H1 (cell line): ENCODE data around the gene ZAP70. TPM values are rescaled to one million over a fixed set of nuclear protein-coding genes. Genes with fewer than 3 reads are reported as not detected.

ENCODE experiments used
- CTCF ChIA-PET: fragments of 300-600 bp; sonication (Branson Sonifier 250); formaldehyde crosslinking; loops from one replicate; lab custom pipeline; 2021; ENCODE audit not compliant: partially characterized antibody; lab: Charles Lee
- POLR2A ChIA-PET: fragments of 300-600 bp; sonication (Branson Sonifier 250); formaldehyde crosslinking; loops from one replicate; lab custom pipeline; 2021; ENCODE audit warnings: inconsistent platforms; ENCODE audit not compliant: partially characterized antibody; lab: Charles Lee
- DNase-seq, 2 experiments: peaks; one replicate each; pipeline versions ENCODE4 v3.0.0 to v3.0.0-alpha.2; 2010 to 2022; ENCODE audit warnings: low spot score in 2 of 2, low read depth in 1 of 2, mixed read lengths in 1 of 2
- FAIRE-seq: peaks from 2 replicates; lab custom pipeline; 2011; peaks lifted over from hg19 to GRCh38; lab: Jason Lieb, UNC
- H2AFZ ChIP-seq: 2 replicates; pipeline ENCODE4 v1.8.1; 2012; ENCODE audit warnings: low read length, inconsistent platforms
- H2AK5ac ChIP-seq: 2 replicates; pipeline ENCODE4 v1.6.1; 2013; ENCODE audit warnings: low read depth, low read length
- H2BK120ac ChIP-seq: replicated peaks from 2 replicates; pipeline ENCODE3; 2013; ENCODE audit warnings: low read depth, low read length, inconsistent platforms
- H2BK12ac ChIP-seq: 2 replicates; pipeline ENCODE4 v1.6.1; 2013; ENCODE audit warnings: low read depth, low read length
- H2BK15ac ChIP-seq: 2 replicates; pipeline ENCODE4 v1.6.1; 2013; ENCODE audit warnings: low read length
- H2BK20ac ChIP-seq: 2 replicates; pipeline ENCODE4 v1.6.1; 2013; ENCODE audit warnings: low read length
- H2BK5ac ChIP-seq: 2 replicates; pipeline ENCODE4 v1.6.1; 2013; ENCODE audit warnings: low read depth, low read length
- H3K14ac ChIP-seq: 2 replicates; pipeline ENCODE4 v1.6.1; 2013; ENCODE audit warnings: inconsistent platforms; ENCODE audit not compliant: insufficient read length
- H3K18ac ChIP-seq: 2 replicates; pipeline ENCODE4 v1.6.1; 2013; ENCODE audit warnings: low read length; ENCODE audit errors: extremely low read depth
- H3K23ac ChIP-seq: 2 replicates; pipeline ENCODE4 v1.6.1; 2013; ENCODE audit warnings: inconsistent platforms; ENCODE audit not compliant: insufficient read length
- H3K23me2 ChIP-seq: 2 replicates; pipeline ENCODE4 v1.6.1; 2013; ENCODE audit warnings: low read depth, low read length
- H3K27ac ChIP-seq: 2 replicates; pipeline ENCODE4 v1.6.1; 2011; ENCODE audit warnings: low read depth, low read length, inconsistent platforms
- H3K27me3 ChIP-seq, 4 experiments: replicated peaks in 1 of 4; 1 replicate in 1 of 4; 2 replicates in 3 of 4; pipeline versions ENCODE4 v1.6.1 to v1.8.1; 2011 to 2013; ENCODE audit warnings: low read length in 3 of 4, mild to moderate bottlenecking in 3 of 4, inconsistent platforms in 2 of 4, mixed read lengths in 2 of 4, moderate library complexity in 1 of 4; ENCODE audit not compliant: control insufficient read depth in 3 of 4, insufficient read depth in 3 of 4; ENCODE audit errors: extremely low read depth in 1 of 4
- H3K36me3 ChIP-seq, 4 experiments: 2 replicates each; pipeline versions ENCODE4 v1.6.1 to v1.8.1; 2011 to 2013; ENCODE audit warnings: mild to moderate bottlenecking in 4 of 4, low read length in 3 of 4, moderate library complexity in 2 of 4, control low read depth in 1 of 4, inconsistent platforms in 1 of 4; ENCODE audit not compliant: insufficient read depth in 4 of 4, control insufficient read depth in 2 of 4
- H3K4ac ChIP-seq: replicated peaks from 2 replicates; pipeline ENCODE3; 2013; ENCODE audit warnings: low read length, low read depth, mixed read lengths, inconsistent platforms; ENCODE audit not compliant: insufficient read length
- H3K4me1 ChIP-seq, 4 experiments: replicated peaks in 1 of 4; 1 replicate in 1 of 4; 2 replicates in 3 of 4; pipeline versions ENCODE4 v1.6.1 to v1.8.1; 2011 to 2013; ENCODE audit warnings: low read length in 3 of 4, inconsistent platforms in 2 of 4, mixed read lengths in 1 of 4; ENCODE audit not compliant: insufficient read depth in 4 of 4, control insufficient read depth in 3 of 4
- H3K4me2 ChIP-seq, 2 experiments: 2 replicates each; pipeline versions ENCODE4 v1.6.1 to v1.8.1; 2011 to 2013; ENCODE audit warnings: low read depth in 2 of 2, low read length in 2 of 2, control low read depth in 1 of 2, inconsistent platforms in 1 of 2, mild to moderate bottlenecking in 1 of 2; ENCODE audit not compliant: insufficient read depth in 1 of 2
- H3K4me3 ChIP-seq, 4 experiments: fragments of 200-600, 300-600 bp in 1 of 4; sonication (generic), shearing (Covaris generic), sonication (Bioruptor Twin) in 1 of 4; 2 replicates each; pipeline versions ENCODE4 v1.5.1 to v1.8.1; 2011 to 2016; ENCODE audit warnings: low read length in 4 of 4, low read depth in 3 of 4, control low read depth in 2 of 4, inconsistent platforms in 2 of 4, mild to moderate bottlenecking in 2 of 4, mixed read lengths in 1 of 4, moderate library complexity in 1 of 4; ENCODE audit not compliant: insufficient read depth in 2 of 4; ENCODE audit errors: extremely low read depth in 1 of 4
- H3K56ac ChIP-seq: replicated peaks from 2 replicates; pipeline ENCODE3; 2013; ENCODE audit warnings: low read depth, mild to moderate bottlenecking, mixed read lengths, low read length, inconsistent platforms; ENCODE audit not compliant: insufficient read length
- H3K79me1 ChIP-seq: 2 replicates; pipeline ENCODE4 v1.6.1; 2013; ENCODE audit warnings: low read depth, low read length, control low read depth
- H3K79me2 ChIP-seq, 2 experiments: 2 replicates each; pipeline versions ENCODE4 v1.6.1 to v1.8.1; 2012 to 2013; ENCODE audit warnings: low read length in 2 of 2, mild to moderate bottlenecking in 2 of 2, inconsistent platforms in 1 of 2; ENCODE audit not compliant: insufficient read depth in 2 of 2, control insufficient read depth in 1 of 2
- H3K9ac ChIP-seq, 4 experiments: replicated peaks in 1 of 4; 1 replicate in 1 of 4; 2 replicates in 3 of 4; pipeline versions ENCODE4 v1.6.1 to v1.8.1; 2011 to 2013; ENCODE audit warnings: low read depth in 3 of 4, low read length in 3 of 4, control low read depth in 2 of 4, mild to moderate bottlenecking in 2 of 4, moderate library complexity in 2 of 4, inconsistent platforms in 1 of 4; ENCODE audit errors: extremely low read depth in 1 of 4
- H3K9me3 ChIP-seq, 2 experiments: 2 replicates each; pipeline versions ENCODE4 v1.6.1 to v1.8.1; 2012 to 2013; ENCODE audit warnings: mild to moderate bottlenecking in 2 of 2, moderate library complexity in 2 of 2, control low read depth in 1 of 2, inconsistent platforms in 1 of 2, low read depth in 1 of 2, low read length in 1 of 2, mixed read lengths in 1 of 2; ENCODE audit not compliant: insufficient read depth in 2 of 2
- H4K20me1 ChIP-seq, 2 experiments: replicated peaks in 1 of 2; 2 replicates each; pipeline versions ENCODE3 to v1.8.1; 2011 to 2013; ENCODE audit warnings: inconsistent platforms in 2 of 2, low read length in 2 of 2, mild to moderate bottlenecking in 1 of 2; ENCODE audit not compliant: insufficient read depth in 2 of 2, control insufficient read depth in 1 of 2
- H4K5ac ChIP-seq: 2 replicates; pipeline ENCODE4 v1.6.1; 2013; ENCODE audit warnings: low read length, low read depth, mixed read lengths, inconsistent platforms; ENCODE audit not compliant: insufficient read length
- H4K8ac ChIP-seq: 2 replicates; pipeline ENCODE4 v1.8.0; 2013; ENCODE audit warnings: mild to moderate bottlenecking, moderate library complexity, low read length, inconsistent platforms; ENCODE audit not compliant: insufficient read depth; ENCODE audit errors: extremely low read depth
- H4K91ac ChIP-seq: replicated peaks from 2 replicates; pipeline ENCODE3; 2013; ENCODE audit warnings: low read length, mixed read lengths, inconsistent platforms; ENCODE audit not compliant: insufficient read length
- BCL11A ChIP-seq, 2 experiments: IDR thresholded peaks; one replicate each; pipeline ENCODE4 v1.6.1; 2011; ENCODE audit warnings: low read depth in 2 of 2, low read length in 2 of 2, mild to moderate bottlenecking in 2 of 2
- CBX5 ChIP-seq: fragments of 300-800, 300-1000 bp; sonication (generic); IDR thresholded peaks from 2 replicates; pipeline ENCODE4 v1.7.1; 2016; ENCODE audit warnings: antibody characterized with exemption, low read length, low read depth
- CHD2 ChIP-seq: IDR thresholded peaks from 2 replicates; pipeline ENCODE4 v1.6.1; 2012; ENCODE audit warnings: low read length, improper control_type of control experiment
- CREB1 ChIP-seq: IDR thresholded peaks from 2 replicates; pipeline ENCODE4 v1.6.1; 2012; ENCODE audit warnings: inconsistent platforms
- CTCF ChIP-seq, 3 experiments: IDR thresholded peaks; 1 replicate in 2 of 3; 2 replicates in 1 of 3; pipeline versions ENCODE4 v1.5.1 to v1.6.1; 2011; ENCODE audit warnings: low read length in 3 of 3, mild to moderate bottlenecking in 3 of 3, inconsistent platforms in 2 of 3, low read depth in 1 of 3, moderate library complexity in 1 of 3; ENCODE audit not compliant: insufficient read depth in 1 of 3; ENCODE audit errors: control extremely low read depth in 1 of 3
- FOSL1 ChIP-seq: IDR thresholded peaks from 2 replicates; pipeline ENCODE4 v1.6.1; 2011; ENCODE audit warnings: mild to moderate bottlenecking, low read depth, low read length, moderate library complexity; ENCODE audit not compliant: insufficient read depth
- JUN ChIP-seq: IDR thresholded peaks from 2 replicates; pipeline ENCODE4 v1.6.1; 2011; ENCODE audit warnings: low read depth, mild to moderate bottlenecking, improper control_type of control experiment, low read length
- JUND ChIP-seq: IDR thresholded peaks from 2 replicates; pipeline ENCODE4 v1.6.1; 2011; ENCODE audit warnings: mild to moderate bottlenecking, improper control_type of control experiment, low read length
- KDM1A ChIP-seq: fragments of 200-600, 300-600 bp; sonication (generic); IDR thresholded peaks from 2 replicates; pipeline ENCODE4 v1.7.1; 2016; ENCODE audit warnings: mild to moderate bottlenecking, low read length, borderline replicate concordance
- KDM5A ChIP-seq: fragments of 200-600 bp; IDR thresholded peaks from 2 replicates; pipeline ENCODE4 v1.7.1; 2012; ENCODE audit warnings: mild to moderate bottlenecking, low read length, inconsistent platforms, mixed read lengths
- SUZ12 ChIP-seq: fragments of 200-600 bp; sonication (generic); IDR thresholded peaks from 2 replicates; pipeline ENCODE4 v1.6.1; 2012; ENCODE audit warnings: mild to moderate bottlenecking, inconsistent platforms, low read length, moderate library complexity, mixed read lengths
- TAF7 ChIP-seq: optimal IDR thresholded peaks from 2 replicates; pipeline ENCODE3; 2011; ENCODE audit warnings: low read depth, mild to moderate bottlenecking, inconsistent platforms, low read length, moderate library complexity, borderline replicate concordance
- WGBS, 2 experiments: shearing (Covaris generic) in 1 of 2; methylation state at CpG; one replicate each; pipeline versions ENCODE4 v1.1.6 to v1.1.7; 2013 to 2015; ENCODE audit warnings: low lambda C conversion rate in 2 of 2, mixed read lengths in 2 of 2, inconsistent platforms in 1 of 2, low coverage in 1 of 2, missing lambda C conversion rate in 1 of 2; ENCODE audit not compliant: insufficient replicate concordance in 2 of 2, insufficient coverage in 1 of 2, insufficient read length in 1 of 2; ENCODE audit errors: extremely low coverage in 1 of 2, missing lambda C conversion rate in 1 of 2; 5-methylcytosine and 5-hydroxymethylcytosine counted together
- polyA plus RNA-seq, 7 experiments: library from polyadenylated mRNA; depleted of rRNA in 3 of 7; stranded (reverse) in 5 of 7; unstranded in 2 of 7; fragments of >200 nt in 5 of 7; fragments of 200-250 nt in 2 of 7; gene quantifications; 1 replicate in 5 of 7; 2 replicates in 1 of 7; 4 replicates in 1 of 7; pipeline versions ENCODE4 v1.2.1 to v1.2.3, GENCODE V29; 2011 to 2013; ENCODE audit warnings: missing spikeins in 2 of 7, mixed read lengths in 2 of 7
- total RNA-seq: library from RNA; stranded (reverse); fragmentation: NEBNext Ultra II Directional; extraction: Animal tissue kit (Norgen Biotek cat#: 25700); gene quantifications from 2 replicates; pipeline ENCODE4 v1.2.1, GENCODE V29; 2021

Gene ZAP70
- total and polyA plus RNA-seq, 2 of the 8 experiments (the other 6 are each of a cell fraction or from before 2014, with no cell fraction given): 0.15 TPM; not detected in 1

- 93% methylated on average over 2 of the region's 2 CpGs; no CpG with 5 or more reads in 1 of the 2 experiments for WGBS, 2 experiments
- no peak overlapping the region for H3K27ac ChIP-seq
- TF ChIP-seq KDM1A: no peak
- TF ChIP-seq CHD2: no peak
- no peak for TF ChIP-seq FOSL1
- no peak for TF ChIP-seq CBX5
- no peak for TF ChIP-seq KDM5A
- no peak for TF ChIP-seq SUZ12
- no peak for TF ChIP-seq TAF7
- no peak for TF ChIP-seq JUND
- TF ChIP-seq BCL11A (IDR thresholded peaks at IDR 0.05; ENCODE audit: low read depth in 2 of 2, low read length in 2 of 2): no peak
- TF ChIP-seq CTCF (IDR thresholded peaks at IDR 0.05; ENCODE audit: control extremely low read depth in 1 of 3, insufficient read depth in 1 of 3, low read depth in 1 of 3, low read length in 3 of 3): no peak
- TF ChIP-seq JUN: no peak
- TF ChIP-seq CREB1: no peak
Measured at GRCh38 chr2:97677480-97677879, 35.9 kb upstream of the ZAP70 start.

More at GRCh38 chr2:97677480-97677879, 35.9 kb upstream of the ZAP70 start:
- Histone ChIP-seq H2BK12ac (no peak overlapping the region), H2AFZ (no peak overlapping the region), H3K9ac (no peak overlapping the region), H3K9me3 (peaks cover 2 to 4% of the 10 kb centered on the region in 2 experiments; a peak in 1 of 4 replicates), H3K79me2 (no peaks in the 10 kb centered on the region), H3K27me3 (no peaks in the 10 kb centered on the region), H3K14ac (no peak overlapping the region), H4K5ac (no peak overlapping the region), H2BK20ac (no peak overlapping the region), H2BK5ac (no peak overlapping the region), H3K36me3 (no peaks in the 10 kb centered on the region), H3K4me3 (no peak overlapping the region), H4K91ac (no peak overlapping the region), H2BK120ac (no peak overlapping the region), H2AK5ac (no peak overlapping the region), H3K79me1 (no peaks in the 10 kb centered on the region), H3K4ac (no peak overlapping the region), H3K4me2 (no peak overlapping the region), H3K23ac (no peak overlapping the region), H3K18ac (no peak overlapping the region), H3K4me1 (0 out of 7 replicates have a peak, but pooled peaks cover 0 to 3% (median under 1%) of the 10 kb centered on the region in 4 experiments), H3K23me2 (no peaks in the 10 kb centered on the region), H2BK15ac (no peak overlapping the region), H4K8ac (no peak overlapping the region), H4K20me1 (no peaks in the 10 kb centered on the region), H3K56ac (no peak overlapping the region)
- ChIA-PET CTCF (interaction anchor here (0.7 to 4.5 kb wide), 3 partner anchors 14 to 80 kb away, joined by 3 to 35 read pairs (median 20); partner anchors contain the start of gene ACTR1B), POLR2A (no interaction called here)
- DNase-seq (no peak), FAIRE-seq (no peak)
